Adrenal gland (tissue), 12 donors: Measurements from ENCODE around the gene TRIM36. TPM values are rescaled to one million over a fixed set of nuclear protein-coding genes. Genes with fewer than 3 reads are reported as not detected.

ENCODE experiments used
- DNase-seq, 7 donors: peaks; one replicate each; pipeline ENCODE4 v3.0.0-alpha.2; 2019 to 2020
- H3K27ac ChIP-seq, 5 donors: fragments of 200-600 bp; sonication (generic) in 4 of 5; 1 replicate in 3 of 5; 2 replicates in 2 of 5; pipeline versions ENCODE4 v1.5.1 to v1.8.0; 2016 to 2020; ENCODE audit warnings: mild to moderate bottlenecking in 1 of 5
- H3K27me3 ChIP-seq: fragments of 200-600 bp; 2 replicates; pipeline ENCODE4 v1.8.0; 2021
- H3K36me3 ChIP-seq, 2 donors: fragments of 200-600 bp; replicated peaks in 1 of 2; 1 replicate in 1 of 2; 2 replicates in 1 of 2; pipeline versions ENCODE4 v1.5.1 to v1.8.0; 2018 to 2022
- H3K4me1 ChIP-seq, 2 donors: fragments of 200-600 bp; replicated peaks in 1 of 2; 1 replicate in 1 of 2; 2 replicates in 1 of 2; pipeline versions ENCODE4 v1.5.1 to v1.8.0; 2018 to 2021
- H3K4me3 ChIP-seq, 4 donors: fragments of 200-600 bp; sonication (generic) in 3 of 4; one replicate each; pipeline ENCODE4 v1.5.1; 2016 to 2018
- H3K9me3 ChIP-seq, 3 donors: fragments of 200-600 bp; sonication (generic) in 1 of 3; replicated peaks in 1 of 3; 1 replicate in 2 of 3; 2 replicates in 1 of 3; pipeline versions ENCODE4 v1.5.1 to v1.8.0; 2016 to 2021
- CTCF ChIP-seq, 6 experiments: fragments of 450-650 bp in 4 of 6; fragments of 200-600 bp in 2 of 6; sonication (generic) in 1 of 6; IDR thresholded peaks; 1 replicate in 5 of 6; 2 replicates in 1 of 6; pipeline versions ENCODE4 v1.5.1 to v1.8.0; 2016 to 2021; ENCODE audit warnings: antibody characterized with exemption in 6 of 6, mild to moderate bottlenecking in 2 of 6, moderate library complexity in 1 of 6
- POLR2A ChIP-seq, 2 donors: fragments of 450-650 bp; IDR thresholded peaks; one replicate each; pipeline ENCODE4 v1.6.1; 2017; ENCODE audit warnings: antibody characterized with exemption in 2 of 2, mild to moderate bottlenecking in 2 of 2, moderate library complexity in 1 of 2
- WGBS, 4 donors: extraction: QIAGEN DNeasy Blood & Tissue Kit in 2 of 4; methylation state at CpG; one replicate each; pipeline versions ENCODE4 v1.1.5 to v1.1.7; 2013 to 2017; 5-methylcytosine and 5-hydroxymethylcytosine counted together
- intact Hi-C, 2 donors: fragments of 100-400 bp; cut with DNase I; formaldehyde crosslinking; loops; one replicate each; pipeline versions ENCODE4 v1.14.1 to v1.15.0; 2022 to 2023
- polyA plus RNA-seq, 3 donors: library from polyadenylated mRNA; stranded (reverse); fragments of 200-250 nt in 2 of 3; fragments of 350-450 nt in 1 of 3; fragmentation: Illumina TruSeq in 1 of 3; extraction: RNeasy Lipid Tissue Mini Kit (QIAGEN cat#74804) in 1 of 3; gene quantifications; one replicate each; pipeline ENCODE4 v1.2.3, GENCODE V29; 2013 to 2014
- total RNA-seq, 9 donors: library from RNA; depleted of rRNA in 4 of 9; stranded (reverse); fragments of >200 nt in 4 of 9; fragments of 120-200 nt in 1 of 9; fragmentation: NEBNext Ultra II Directional in 1 of 9; extraction: Animal tissue kit (Norgen Biotek cat#: 25700) in 1 of 9; gene quantifications; one replicate each; pipeline versions ENCODE4 v1.1.0 to v1.2.4, GENCODE V29; 2013 to 2023
- donor health status: healthy with polysubstance abuse.
- donor health status: Bipolar disorder and iron deficiency.
- donor health status: DM: yes; HTN: yes; CAD: no.
- donor health status: DM: no; HTN: no; CAD: no.
- donor health status: DM: no; HTN: no; CAD: no.
- donor health status: DM: yes; HTN: yes; CAD: no.

The TRIM36 gene
- total and polyA plus RNA-seq, 12 donors, result 0.36 to 23.5 (median 2.8) TPM

DNA sequence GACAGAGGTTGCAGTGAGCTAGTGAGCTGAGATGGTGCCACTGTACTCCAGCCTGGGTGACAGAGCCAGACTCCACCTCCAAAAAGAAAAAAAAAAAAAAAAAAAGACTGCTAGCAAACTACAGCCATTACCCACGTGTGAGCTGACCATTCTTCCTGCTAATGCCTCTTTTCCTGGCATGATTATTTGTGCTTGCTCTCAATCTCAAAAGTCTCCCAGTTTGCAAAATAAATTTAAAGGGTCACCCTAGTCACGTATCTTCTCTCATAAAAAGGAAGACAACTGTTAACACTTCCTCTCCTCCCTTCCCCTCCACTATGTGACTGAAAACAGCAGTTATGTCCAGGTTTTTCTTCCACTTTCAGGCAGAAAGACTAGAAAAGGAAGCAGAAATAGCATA lies 37.2 kb downstream of the TRIM36 start:
- Histone ChIP-seq H3K4me1 (no peaks in the 10 kb centered on the region), H3K27ac (no peak overlapping the region), H3K4me3 (no peak overlapping the region), H3K9me3 (no peaks in the 10 kb centered on the region), H3K27me3 (no peaks in the 10 kb centered on the region), H3K36me3 (no peaks in the 10 kb centered on the region)
- no peak for DNase-seq
- intact Hi-C loops, result no loop called here
- TF ChIP-seq POLR2A (IDR thresholded peaks at IDR 0.05) (no peak), CTCF (IDR thresholded peaks at IDR 0.05) (no peak)
- WGBS, 4 donors, result 35 to 50% (median 43%) methylated on average over 2 of the region's 2 CpGs

DNA sequence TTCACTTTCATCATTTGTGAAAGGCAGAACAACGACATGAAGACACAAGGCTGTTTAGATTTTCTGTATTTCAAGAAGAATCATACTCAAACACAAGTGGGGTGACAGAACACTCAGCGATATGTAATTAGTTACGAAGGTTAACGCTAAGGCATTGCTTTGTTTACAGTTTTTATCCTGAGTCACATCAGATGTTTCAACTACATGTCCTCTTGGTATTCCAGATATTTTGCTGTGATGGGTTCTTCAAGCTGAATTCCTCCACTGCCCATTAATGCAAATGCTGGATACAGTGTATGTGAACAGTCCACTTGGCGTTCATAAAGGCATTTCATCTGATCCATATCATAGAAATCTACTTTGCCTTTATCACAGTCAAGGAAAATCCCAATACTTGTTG lies 43.4 kb downstream of the TRIM36 start:
- intact Hi-C loops, result no loop called here

DNA sequence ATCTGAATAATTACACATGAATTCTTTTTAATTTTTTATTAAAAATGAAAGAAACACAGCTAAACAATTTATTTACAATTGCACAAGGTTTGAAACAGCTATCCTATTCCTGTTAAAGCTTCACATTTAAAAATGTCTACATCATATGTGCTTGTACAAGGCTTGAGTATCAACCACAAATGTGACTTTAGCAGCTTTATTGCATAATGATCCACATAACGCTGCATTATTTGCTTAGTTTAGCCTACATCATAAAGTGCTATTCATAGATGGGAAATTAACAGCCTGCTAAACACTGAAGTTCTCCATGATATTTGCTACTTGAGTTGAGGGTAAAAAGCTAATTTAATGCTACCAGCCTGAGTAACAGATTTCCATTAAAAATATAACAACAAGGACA lies 45.0 kb downstream of the TRIM36 start:
- Histone ChIP-seq H3K36me3 (no peaks in the 10 kb centered on the region), H3K27ac (no peak overlapping the region), H3K4me3 (no peak overlapping the region), H3K27me3 (no peaks in the 10 kb centered on the region), H3K9me3 (no peaks in the 10 kb centered on the region), H3K4me1 (no peaks in the 10 kb centered on the region)
- intact Hi-C loops, result no loop called here
- WGBS, 4 donors, result 84 to 96% (median 87%) methylated on average over 1 of the region's 1 CpG
- TF ChIP-seq CTCF (IDR thresholded peaks at IDR 0.05) (no peak), POLR2A (IDR thresholded peaks at IDR 0.05) (no peak)
- no peak for DNase-seq

More for the DNA sequence above, 43.4 kb downstream of the TRIM36 start:
- no peaks in the 10 kb centered on the region for H3K4me1 ChIP-seq
- no peaks in the 10 kb centered on the region for H3K36me3 ChIP-seq
- no peak for TF ChIP-seq POLR2A (IDR thresholded peaks at IDR 0.05)
- TF ChIP-seq CTCF (IDR thresholded peaks at IDR 0.05), result no peak
- no peaks in the 10 kb centered on the region for H3K27me3 ChIP-seq
- H3K9me3 ChIP-seq, result no peaks in the 10 kb centered on the region
- 85 to 92% (median 89%) methylated on average over 5 of the region's 5 CpGs for WGBS, 4 donors
- H3K27ac ChIP-seq, result no peak overlapping the region
- no peak overlapping the region for H3K4me3 ChIP-seq
- no peak for DNase-seq

GRCh38 chr5:115116001-115116400 lies 53.7 kb downstream of the TRIM36 start:
- no peak overlapping the region for H3K4me3 ChIP-seq
- H3K27ac ChIP-seq, result no peak overlapping the region
- intact Hi-C loops, result no loop called here
- no peak for DNase-seq
- TF ChIP-seq CTCF (IDR thresholded peaks at IDR 0.05) (no peak), POLR2A (IDR thresholded peaks at IDR 0.05) (no peak)
- no peaks in the 10 kb centered on the region for H3K9me3 ChIP-seq
- no peaks in the 10 kb centered on the region for H3K36me3 ChIP-seq
- no peaks in the 10 kb centered on the region for H3K27me3 ChIP-seq
- H3K4me1 ChIP-seq, result no peaks in the 10 kb centered on the region
